NCI-H2107 treated with DMSO at 0.1 percent for 48 hours (cell line): ENCODE measurements around the gene KCNK6.

Experiments used
- DNase-seq: peaks from one replicate; lab custom pipeline; 2025; ENCODE audit not compliant: unreplicated experiment; lab: John Stamatoyannopoulos, UW

The KCNK6 gene

DNA sequence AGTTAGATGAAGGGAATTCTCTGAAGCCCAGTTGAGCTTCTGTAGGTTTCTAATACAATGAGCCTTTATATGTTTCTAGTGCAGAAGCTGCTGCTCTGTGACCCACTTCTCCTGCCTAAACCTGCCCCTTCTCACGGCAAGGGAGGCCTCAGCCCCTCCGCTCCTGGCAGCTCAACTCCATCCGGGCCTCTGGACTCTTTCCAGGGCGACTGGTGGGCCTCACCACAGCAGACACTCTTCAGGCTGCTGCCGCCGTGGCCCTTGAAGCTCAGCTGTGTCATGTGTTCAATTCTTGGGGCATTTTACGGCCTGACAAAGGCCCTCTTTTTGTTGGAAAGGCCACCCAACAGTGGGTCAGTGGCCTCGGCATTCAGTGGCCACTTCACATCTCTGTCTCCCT lies 25.6 kb upstream of the KCNK6 start:
- DNase-seq: no peak

DNA sequence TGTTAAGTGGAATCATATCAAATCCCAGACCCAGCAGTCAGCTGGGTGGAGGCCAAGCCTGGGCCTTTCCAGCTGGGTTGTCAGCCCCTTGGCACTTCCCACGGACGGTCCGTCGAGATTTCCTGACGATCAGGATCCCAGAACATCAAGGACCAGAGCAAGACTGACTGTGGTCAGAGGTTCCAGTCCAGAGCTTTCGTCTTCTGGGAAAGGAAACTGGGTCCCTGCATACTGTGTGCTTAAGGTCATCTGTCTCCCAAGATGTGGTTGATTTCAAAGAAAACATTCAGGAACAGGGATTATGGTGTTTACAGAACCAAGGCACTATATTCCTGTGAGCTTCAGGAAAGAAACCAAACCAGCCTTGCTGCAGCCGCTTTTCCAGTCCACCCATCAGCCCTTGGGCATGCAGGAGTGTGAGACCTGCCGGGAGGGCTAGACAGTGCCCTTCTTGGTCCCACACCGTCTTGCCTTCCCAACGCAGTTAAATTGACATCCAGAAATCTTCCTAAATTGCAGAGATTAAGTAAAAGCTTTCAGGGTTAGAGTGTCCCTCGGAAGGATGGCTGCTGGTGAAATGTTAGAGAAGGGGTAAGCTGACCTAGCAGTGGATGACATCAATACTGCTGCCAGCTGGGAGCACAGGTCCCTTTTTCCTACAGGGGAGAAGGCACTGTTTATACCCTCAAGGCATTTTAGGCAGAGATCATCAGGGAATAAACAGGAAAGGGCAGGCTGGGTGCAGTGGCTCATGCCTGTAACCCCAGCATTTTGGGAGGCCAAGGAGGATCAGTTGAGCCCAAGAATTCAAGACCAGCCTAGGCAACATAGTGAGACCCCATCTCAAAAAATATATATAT lies 20.6 kb upstream of the KCNK6 start:
- no peak for DNase-seq

DNA sequence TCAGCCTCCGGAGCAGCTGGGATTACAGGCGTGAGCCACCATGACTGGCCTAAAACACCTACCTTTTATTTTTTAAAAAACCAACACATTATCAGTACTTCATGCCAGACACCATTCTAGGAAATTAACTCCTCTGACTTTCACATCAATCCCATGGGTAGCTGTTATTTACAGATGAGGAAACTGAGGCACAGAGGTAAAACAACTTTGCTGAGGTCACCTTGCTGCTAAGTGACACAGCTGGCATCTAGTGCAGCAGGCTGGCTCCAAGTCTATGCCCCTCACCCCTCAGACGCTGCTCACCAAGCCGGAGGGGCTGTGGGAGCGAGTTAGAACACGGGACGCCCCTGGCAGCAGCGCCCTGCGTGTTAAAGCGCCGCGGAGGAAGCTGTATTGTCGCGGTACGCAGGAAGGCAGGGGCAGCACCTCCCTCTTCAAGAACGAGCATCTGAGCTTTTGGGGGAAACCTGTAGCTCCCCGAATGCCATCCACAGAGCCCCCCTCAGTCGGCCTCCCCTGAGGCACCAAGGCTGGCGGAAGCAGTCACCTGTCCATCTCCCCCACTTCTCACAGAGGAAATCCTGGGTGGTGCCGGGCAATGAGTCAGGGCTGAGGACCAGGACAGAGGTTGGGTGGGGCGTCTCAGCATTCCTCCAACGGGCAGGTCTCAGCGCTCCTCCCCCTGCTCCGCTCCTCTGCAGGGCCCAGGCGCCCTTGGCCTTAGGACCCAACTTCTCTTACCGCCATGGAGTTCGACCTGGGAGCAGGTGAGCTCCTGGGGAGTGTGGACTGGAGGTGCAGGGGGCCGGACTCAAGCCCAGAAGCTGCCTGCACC lies 15.9 kb upstream of the KCNK6 start, which contains the start of gene C19orf33:
TSS of gene C19orf33 (plus strand) at position 735 of the 835 bp plus-strand sequence. CDS start at position 746, 11 bp downstream.
- DNase-seq: no peak

DNA sequence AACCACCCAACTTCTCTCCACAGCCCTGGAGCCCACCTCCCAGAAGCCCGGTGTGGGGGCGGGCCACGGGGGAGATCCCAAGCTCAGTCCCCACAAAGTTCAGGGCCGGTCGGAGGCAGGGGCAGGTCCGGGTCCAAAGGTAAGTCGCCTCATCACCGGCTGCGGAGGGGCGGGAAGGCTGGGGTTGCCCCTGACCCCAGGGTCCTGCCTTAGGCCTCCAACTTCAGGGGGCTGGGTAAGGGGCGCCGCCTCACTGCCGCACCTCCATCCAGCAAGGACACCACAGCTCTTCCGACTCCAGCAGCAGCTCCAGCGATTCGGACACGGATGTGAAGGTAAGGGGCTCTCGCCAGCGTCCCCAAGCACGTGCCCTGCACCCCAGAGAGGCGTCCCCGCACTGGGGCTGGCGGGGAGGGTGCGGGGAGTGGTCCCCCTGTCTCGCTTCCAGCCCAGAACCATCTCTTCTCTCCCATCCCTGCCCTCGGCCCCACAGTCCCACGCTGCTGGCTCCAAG lies 15.2 kb upstream of the KCNK6 start:
- no peak for DNase-seq

DNA sequence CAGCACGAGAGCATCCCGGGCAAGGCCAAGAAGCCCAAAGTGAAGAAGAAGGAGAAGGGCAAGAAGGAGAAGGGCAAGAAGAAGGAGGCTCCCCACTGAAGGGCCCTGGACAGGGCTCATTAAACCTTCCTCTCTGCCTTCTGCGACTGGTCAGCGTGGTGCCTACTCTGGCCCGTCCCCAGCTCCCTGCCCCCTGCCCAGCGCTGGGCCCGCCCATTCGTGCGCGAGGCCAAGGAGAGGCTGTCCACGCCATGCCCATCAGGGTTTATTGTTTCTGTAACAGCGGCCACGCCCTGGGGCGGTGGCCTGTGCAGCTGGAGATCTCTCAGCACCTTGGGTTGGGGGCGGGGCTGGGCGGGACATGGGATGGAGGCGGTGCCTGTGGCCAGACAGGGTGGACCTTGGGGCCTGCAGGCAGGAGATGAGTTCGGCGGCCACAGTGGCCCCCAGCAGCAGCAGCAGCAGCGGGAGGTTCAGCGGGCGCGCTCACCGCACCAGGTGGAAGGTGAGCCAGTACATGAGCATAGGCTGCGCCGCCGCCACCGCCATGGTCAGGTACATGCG lies 14.7 kb upstream of the KCNK6 start:
- no peak for DNase-seq

DNA sequence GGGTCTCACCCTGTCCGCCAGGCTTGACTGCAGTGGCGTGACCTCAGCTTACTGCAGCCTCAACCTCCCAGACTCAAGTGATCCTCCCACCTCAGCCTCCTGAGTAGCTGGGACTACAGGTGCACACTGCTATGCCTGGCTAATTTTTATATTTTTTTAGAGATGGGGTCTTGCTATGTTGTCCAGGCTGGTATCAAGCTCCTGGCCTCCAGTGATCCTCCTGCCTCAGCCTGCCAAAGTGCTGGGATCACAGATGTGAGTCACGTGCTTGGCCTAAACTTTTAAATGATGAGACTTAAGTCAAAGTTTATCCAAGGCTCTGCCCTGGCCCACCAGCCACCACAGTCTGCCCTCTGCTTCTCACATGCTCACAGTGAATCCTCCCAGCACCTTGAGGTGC lies 13.4 kb upstream of the KCNK6 start:
- no peak for DNase-seq

DNA sequence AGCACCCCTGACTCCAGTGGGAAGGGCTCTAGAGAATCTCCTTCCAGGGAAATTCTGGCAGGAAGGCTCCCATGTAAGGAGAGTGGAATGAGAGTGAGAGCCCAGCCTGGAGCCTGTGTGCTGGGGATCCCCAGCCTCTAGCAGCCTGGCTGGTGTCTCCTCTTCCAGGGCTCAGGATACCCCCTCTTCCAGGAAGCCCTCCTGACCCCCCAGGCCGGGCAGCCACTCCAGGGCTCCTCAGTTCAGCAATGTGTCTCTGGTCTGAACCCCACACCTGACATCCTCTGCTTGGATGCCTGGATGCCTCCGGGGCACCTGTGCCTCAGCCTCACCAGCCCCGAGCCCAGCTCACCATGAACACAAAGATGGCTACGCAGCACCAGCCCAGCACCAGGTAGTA lies 12.6 kb upstream of the KCNK6 start:
- no peak for DNase-seq

DNA sequence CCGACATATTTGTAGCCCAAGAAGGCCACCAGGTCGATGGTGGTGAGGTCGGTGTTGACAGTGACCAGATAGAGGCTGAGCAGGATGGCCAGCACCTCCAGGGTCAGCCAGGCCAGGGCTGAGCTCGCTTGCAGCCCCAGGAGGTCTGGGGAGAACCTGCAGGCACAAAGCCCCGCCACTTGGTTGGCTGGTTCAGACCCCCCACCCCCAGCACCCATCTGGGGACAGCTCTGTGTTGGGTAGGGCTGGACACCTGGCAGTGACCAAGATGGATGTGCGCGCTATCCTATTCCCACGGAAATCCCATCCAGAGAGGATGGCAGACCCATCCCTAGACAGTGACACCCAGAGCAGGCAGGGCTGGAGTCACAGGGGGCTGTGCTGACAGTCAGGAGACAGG lies 12.0 kb upstream of the KCNK6 start:
- no peak for DNase-seq

DNA sequence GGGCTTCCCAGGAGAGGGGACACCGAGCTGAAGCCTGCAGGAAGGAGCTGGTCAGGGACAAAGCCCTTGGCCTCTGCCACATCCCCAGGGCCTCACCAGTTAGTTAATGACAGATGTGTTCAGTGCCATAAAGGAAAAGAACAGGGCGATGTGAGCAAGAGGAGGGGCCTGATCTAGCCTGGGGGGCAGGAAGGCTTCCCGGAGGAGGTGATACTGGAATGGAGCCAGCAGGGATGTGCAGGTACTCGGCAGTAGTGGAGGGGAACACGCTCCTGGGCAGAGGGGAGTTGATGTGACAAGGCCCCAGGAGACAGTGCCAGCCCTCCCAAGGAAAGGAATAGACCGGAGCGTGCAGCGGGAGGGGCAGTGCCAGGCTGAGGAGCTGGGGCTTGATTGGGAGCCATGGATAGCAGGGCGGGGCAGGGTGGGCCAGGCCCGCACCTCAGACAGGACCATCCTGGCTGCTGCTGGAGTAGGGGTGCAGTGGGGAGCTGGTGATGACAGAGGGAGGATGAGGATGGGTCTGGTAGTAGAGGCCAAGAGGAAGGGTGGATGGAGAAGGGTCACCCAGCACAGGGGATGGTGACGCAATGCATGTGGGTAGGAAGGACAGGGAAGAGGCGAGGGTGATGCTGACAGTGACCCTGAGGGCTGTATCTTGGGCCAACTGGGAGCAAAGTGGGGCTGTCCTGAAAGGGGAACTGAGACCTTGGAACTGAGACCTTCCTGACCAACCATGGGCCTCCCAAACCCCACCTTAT lies 11.5 kb upstream of the KCNK6 start:
- DNase-seq: no peak

DNA sequence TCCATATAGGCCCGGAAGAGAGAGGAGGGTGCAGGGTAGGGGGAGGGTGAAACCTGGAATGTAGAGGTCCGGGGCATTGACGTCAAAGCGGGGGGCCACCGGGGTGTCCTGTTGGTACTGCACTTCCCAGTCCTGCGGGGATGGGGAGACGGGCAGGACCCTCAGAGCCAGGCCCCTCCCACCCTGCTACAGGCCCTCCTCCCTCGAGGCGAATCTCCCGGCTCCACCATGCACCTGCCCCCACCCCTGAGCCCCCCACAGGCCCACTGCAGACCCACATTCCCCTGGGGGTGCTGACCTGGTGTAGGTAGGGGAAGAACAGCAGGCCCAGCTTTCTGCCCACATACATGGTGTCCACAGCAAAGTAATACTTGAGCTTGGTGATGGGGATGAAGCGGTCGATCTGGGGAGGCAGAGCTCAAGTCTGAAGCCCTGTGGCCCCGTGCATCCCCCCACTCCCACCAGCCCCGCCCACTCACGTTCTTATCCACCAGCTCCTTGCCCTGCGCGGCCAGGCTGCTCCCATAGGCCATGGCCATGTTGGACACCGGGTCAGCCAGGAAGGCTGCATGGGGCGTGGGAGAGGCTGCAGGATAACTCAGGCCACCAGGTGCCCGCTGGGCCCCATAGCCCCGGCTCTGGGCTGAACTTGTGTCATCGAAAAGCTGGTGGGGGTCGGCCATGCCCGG lies 10.6 kb upstream of the KCNK6 start:
- no peak for DNase-seq

DNA sequence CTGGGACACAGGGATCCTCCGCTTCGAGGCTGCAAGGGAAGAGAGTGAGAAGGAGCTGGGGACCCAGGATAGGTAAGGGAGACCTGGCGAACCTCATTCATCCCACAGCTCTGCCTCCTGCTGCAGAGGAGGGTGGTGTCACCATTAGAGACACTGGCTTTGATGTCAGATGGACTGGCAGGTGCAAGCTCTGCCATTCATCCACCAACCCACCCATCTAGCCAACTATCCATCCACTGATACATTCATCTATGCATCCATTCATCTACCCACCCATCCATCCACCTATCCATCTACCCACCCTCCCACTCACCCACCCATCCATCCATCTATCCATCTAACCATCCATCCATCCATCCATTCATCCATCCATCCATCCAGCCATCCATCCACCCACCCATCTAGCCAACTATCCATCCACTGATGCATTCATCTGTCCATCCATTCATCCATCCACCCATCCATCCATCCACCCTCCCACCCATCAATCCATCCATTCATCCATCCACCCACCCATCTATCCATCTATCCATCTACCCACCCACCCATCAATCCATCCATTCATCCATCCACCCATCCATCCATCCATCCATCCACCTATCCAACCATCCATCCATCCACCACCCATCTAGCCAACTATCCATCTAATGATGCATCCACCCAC lies 9.9 kb upstream of the KCNK6 start:
- DNase-seq: no peak

DNA sequence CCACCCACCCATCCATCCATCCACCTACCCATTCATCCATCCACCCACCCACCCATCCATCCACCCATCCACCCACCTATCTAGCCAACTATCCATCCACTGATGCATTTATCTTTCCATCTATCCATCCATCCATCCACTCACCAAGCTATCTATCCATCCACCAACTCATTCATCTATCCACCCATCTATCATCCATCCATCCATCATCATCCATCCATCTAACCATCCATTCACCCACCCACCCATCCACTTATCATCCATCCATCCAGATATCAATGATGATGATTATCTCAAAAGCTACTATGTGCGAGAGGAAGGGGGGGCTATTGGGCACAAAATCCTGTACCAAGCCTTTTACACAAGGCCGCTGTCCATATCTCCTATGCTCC lies 9.4 kb upstream of the KCNK6 start:
- DNase-seq: no peak

DNA sequence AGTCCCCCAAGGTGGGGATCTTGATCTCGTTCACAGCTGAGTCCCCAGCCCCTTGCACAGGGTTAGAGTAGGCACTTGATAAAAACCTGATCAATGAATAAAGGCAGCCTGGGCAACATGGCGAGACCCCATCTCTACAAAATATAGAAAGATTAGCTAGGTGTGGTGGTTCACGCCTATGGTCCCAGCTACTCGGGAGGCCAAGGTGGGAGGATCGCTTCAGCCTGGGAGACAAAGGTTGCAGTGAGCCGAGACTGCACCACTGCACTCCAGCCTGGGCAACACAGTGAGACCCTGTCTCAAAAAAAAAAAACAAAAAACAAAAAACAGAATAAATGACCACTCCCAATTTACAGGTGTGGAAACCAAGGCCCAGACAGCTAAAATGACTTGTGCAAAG lies 8.7 kb upstream of the KCNK6 start:
- DNase-seq: no peak

DNA sequence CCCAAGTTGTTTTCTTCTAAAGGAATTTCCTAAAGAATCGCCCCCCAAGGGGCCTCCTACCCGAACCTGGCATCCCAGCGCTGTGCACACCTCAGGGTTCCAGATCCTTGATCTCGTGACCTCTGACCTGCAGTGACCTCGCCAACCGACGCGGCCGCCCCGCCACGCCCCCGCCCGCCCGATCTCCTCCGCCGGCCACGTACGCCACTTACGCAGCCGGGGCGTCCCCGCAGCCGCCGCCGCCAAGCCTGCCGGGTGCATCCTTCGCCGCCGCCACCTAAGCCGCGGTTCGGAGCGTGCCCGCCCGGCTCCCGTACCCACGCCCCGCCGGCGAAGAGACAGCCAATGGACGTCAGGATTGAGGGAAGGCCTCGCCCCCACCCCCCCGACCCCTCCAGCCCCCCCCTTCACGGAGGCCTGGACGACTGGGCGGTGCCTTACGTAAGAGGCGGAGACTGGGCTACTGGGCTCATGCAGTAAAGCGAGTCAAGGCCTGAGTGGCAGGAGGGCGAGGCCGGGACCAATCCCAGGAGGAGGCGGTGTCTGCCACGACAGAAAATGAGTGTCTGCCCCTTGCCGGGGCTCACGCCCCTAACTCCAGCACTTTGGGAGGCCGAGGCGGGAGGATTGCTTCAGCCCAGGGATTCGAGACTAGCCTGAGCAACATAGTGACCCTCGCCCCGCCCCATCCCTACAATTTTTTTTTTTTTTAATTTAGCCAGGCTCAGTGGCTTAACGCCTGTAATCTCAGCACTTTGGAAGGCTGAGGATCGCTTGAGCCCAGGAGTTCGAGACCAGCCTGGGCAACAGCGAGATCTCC lies 3.8 kb upstream of the KCNK6 start, which contains the start of gene YIF1B:
TSS of gene YIF1B (minus strand) at position 291 of the 820 bp plus-strand sequence. CDS start at position 261, 30 bp downstream.
- peak; percentile 93 for DNase-seq

DNA sequence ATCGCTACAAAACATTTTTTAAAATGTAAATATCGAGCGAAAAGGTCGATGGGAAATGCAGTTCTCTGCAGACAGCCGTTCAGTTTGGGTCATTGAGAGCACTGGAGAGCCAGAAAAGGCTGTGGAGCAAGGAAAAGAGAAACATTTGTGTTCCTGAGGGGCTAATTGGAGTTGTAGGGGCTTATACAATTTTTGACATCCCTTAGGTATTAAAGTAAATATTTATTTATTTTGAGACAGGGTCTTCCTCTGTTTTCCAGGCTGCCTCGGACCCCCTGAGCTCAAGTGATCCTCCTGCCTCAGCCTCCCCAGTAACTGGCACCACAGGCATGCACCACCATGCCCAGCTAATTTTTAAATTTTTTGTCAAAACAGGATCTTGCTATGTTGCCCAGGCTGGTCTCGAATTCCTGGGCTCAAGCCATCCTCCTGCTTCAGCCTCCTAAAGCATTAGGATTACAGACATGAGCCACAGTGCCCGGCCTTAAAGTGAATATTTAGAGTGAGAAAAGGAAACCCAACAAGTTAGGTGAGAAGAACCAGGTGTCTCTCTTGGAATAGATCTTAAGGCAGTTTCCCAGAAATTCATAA lies 3.1 kb upstream of the KCNK6 start:
- DNase-seq: no peak

DNA sequence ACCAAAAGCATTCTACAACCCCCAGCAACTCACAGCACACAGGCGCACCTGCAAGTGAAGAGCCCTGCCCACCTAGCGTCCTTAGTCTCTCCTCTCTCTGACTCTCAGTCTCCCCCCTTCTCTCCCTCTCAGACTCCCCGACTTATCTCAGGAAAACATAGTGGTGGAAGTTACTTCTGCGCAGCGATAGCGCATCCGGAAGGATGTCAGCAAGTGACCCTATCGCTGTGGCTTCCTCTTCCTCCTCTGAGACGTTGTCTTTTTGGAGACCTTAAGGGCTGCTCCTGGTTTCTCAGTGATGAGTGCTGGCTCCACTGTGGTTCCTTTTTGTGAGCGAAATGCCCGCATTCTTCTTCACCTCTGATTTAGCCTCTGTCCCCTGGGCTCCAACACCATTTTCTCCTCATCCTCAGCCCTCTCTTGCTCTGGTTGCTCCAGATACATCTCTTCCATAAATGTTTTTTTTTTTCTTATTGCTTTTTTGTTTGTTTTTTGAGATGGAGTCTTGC lies 2.5 kb upstream of the KCNK6 start:
- no peak for DNase-seq

DNA sequence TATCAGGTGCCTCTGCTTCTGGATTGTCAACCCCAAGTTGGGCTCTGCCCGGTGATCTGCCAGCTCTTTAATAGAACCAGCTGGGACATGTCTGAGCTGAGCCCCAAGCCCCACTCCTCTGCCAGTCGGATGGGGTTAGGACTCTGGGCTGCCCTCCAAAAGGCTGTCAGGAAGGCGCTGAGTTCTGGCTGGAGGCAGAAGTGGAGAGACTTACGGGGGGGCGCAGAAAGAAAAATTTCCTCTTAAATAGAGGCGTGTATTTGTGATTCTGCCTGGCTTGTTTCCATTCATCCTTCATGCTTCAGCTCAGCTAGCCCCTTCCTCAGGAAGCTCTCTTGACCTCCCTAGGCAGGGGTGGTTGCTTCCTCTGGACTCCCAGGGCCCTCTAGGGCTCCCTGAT lies 985 bp upstream of the KCNK6 start:
- DNase-seq: no peak

DNA sequence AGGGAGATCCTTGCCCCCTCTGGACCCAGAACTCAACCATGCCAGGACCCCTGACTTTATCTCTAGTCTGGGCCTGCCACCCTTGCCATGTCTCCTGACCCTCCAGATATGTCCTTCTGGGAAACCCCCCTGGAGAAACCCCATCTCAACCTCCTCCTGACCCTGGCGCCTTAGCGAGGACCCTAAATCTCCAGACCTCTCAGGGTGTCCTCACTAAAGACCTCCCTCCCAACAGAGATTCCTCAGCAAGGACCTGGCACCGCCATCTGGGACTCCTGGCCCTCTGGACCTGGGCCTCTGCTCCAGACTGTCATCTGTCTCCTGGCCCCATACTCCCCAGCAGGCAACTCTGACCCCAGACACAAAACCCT lies 1.3 kb downstream of the KCNK6 start:
- no peak for DNase-seq
